Kidney (tissue), 14 donors: Measurements from ENCODE around the gene CYGB. TPM values are rescaled to one million over a fixed set of nuclear protein-coding genes. Genes with fewer than 3 reads are reported as not detected.

Experiments used
- DNase-seq, 5 donors: peaks; one replicate each; pipeline ENCODE4 v3.0.0-alpha.2; 2013 to 2020
- FAIRE-seq: peaks from 2 replicates; lab custom pipeline; 2012; peaks lifted over from hg19 to GRCh38; lab: Jason Lieb, UNC
- H3K27ac ChIP-seq, 2 donors: one replicate each; pipeline ENCODE4 v1.7.0; 2013; ENCODE audit warnings: low read depth in 2 of 2, low read length in 2 of 2, inconsistent platforms in 1 of 2
- H3K27me3 ChIP-seq: one replicate; pipeline ENCODE4 v1.7.1; 2013; ENCODE audit warnings: low read length, inconsistent platforms; ENCODE audit not compliant: control insufficient read depth, insufficient read depth
- H3K36me3 ChIP-seq, 3 donors: one replicate each; pipeline versions ENCODE4 v1.7.0 to v1.7.1; 2013; ENCODE audit warnings: low read length in 3 of 3, control low read depth in 1 of 3, inconsistent platforms in 1 of 3; ENCODE audit not compliant: insufficient read depth in 3 of 3, control insufficient read depth in 2 of 3
- H3K4me1 ChIP-seq, 3 donors: one replicate each; pipeline versions ENCODE4 v1.7.0 to v1.7.1; 2013; ENCODE audit warnings: low read length in 3 of 3, inconsistent platforms in 1 of 3, low read depth in 1 of 3; ENCODE audit not compliant: control insufficient read depth in 2 of 3, insufficient read depth in 2 of 3
- H3K4me3 ChIP-seq, 3 donors: one replicate each; pipeline versions ENCODE4 v1.7.0 to v1.8.1; 2013; ENCODE audit warnings: low read length in 3 of 3, control low read depth in 1 of 3, inconsistent platforms in 1 of 3
- H3K9ac ChIP-seq, 3 donors: one replicate each; pipeline versions ENCODE4 v1.7.0 to v1.7.1; 2013; ENCODE audit warnings: low read length in 3 of 3, control low read depth in 1 of 3, inconsistent platforms in 1 of 3
- H3K9me3 ChIP-seq, 3 donors: one replicate each; pipeline versions ENCODE4 v1.7.0 to v1.7.1; 2013; ENCODE audit warnings: low read length in 3 of 3, control low read depth in 1 of 3, inconsistent platforms in 1 of 3; ENCODE audit not compliant: control insufficient read depth in 2 of 3, insufficient read depth in 1 of 3
- intact Hi-C: fragments of 100-400 bp; cut with DNase I; formaldehyde crosslinking; loops from one replicate; pipeline ENCODE4 v1.11.1; 2022
- polyA plus RNA-seq: library from polyadenylated mRNA; stranded (reverse); fragments of 350-450 nt; fragmentation: Illumina TruSeq; extraction: RNeasy Lipid Tissue Mini Kit (QIAGEN cat#74804); gene quantifications from one replicate; pipeline ENCODE4 v1.2.3, GENCODE V29; 2014; ENCODE audit warnings: low read depth, low replicate concordance; ENCODE audit not compliant: insufficient read depth
- total RNA-seq: library from RNA; stranded (reverse); fragmentation: NEBNext Ultra II Directional; extraction: Animal tissue kit (Norgen Biotek cat#: 25700); gene quantifications from one replicate; pipeline ENCODE4 v1.2.1, GENCODE V29; 2021
- TF ChIP-seq, protein P1 (sequence below): IDR thresholded peaks from 3 replicates; pipeline ENCODE4 v1.5.1; 2012; ENCODE audit warnings: mild to moderate bottlenecking, moderate library complexity, borderline replicate concordance; ENCODE audit not compliant: insufficient read depth; ENCODE audit errors: extremely low read depth
- donor health status: control.
- donor health status: control.
- donor health status: control.
- donor health status: control.
- donor health status: control.
- donor health status: DM: yes; HTN: yes; CAD: no.
- donor health status: Normal renal cell carcinoma (clear cell type).

CYGB gene
- total and polyA plus RNA-seq, 2 donors from 2014 or later, result 6.7 to 12.6 TPM

GRCh38 chr17:76478730-76479514 lies 58.6 kb downstream of the CYGB start:
- H3K4me3 ChIP-seq, result no peak overlapping the region
- H3K36me3 ChIP-seq, result no peaks in the 10 kb centered on the region
- intact Hi-C loops, result no loop called here
- H3K4me1 ChIP-seq, result no peaks in the 10 kb centered on the region
- no peak overlapping the region for H3K27ac ChIP-seq
- FAIRE-seq (no peak), DNase-seq (no peak)
- no peaks in the 10 kb centered on the region for H3K9me3 ChIP-seq
- no peaks in the 10 kb centered on the region for H3K27me3 ChIP-seq
- TF ChIP-seq, protein P1, sequence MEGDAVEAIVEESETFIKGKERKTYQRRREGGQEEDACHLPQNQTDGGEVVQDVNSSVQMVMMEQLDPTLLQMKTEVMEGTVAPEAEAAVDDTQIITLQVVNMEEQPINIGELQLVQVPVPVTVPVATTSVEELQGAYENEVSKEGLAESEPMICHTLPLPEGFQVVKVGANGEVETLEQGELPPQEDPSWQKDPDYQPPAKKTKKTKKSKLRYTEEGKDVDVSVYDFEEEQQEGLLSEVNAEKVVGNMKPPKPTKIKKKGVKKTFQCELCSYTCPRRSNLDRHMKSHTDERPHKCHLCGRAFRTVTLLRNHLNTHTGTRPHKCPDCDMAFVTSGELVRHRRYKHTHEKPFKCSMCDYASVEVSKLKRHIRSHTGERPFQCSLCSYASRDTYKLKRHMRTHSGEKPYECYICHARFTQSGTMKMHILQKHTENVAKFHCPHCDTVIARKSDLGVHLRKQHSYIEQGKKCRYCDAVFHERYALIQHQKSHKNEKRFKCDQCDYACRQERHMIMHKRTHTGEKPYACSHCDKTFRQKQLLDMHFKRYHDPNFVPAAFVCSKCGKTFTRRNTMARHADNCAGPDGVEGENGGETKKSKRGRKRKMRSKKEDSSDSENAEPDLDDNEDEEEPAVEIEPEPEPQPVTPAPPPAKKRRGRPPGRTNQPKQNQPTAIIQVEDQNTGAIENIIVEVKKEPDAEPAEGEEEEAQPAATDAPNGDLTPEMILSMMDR, result no peak
- H3K9ac ChIP-seq, result no peak overlapping the region

GRCh38 chr17:76478097-76478496 lies 59.4 kb downstream of the CYGB start:
- DNase-seq, result no peak
- FAIRE-seq, result no peak
- Histone ChIP-seq H3K4me3 (no peak overlapping the region), H3K36me3 (no peaks in the 10 kb centered on the region), H3K9ac (no peak overlapping the region), H3K4me1 (no peaks in the 10 kb centered on the region), H3K27ac (no peak overlapping the region), H3K27me3 (no peaks in the 10 kb centered on the region), H3K9me3 (no peaks in the 10 kb centered on the region)
- intact Hi-C loops, result no loop called here
- TF ChIP-seq, protein P1, result no peak

- TF ChIP-seq, protein P1, result no peak
- Histone ChIP-seq H3K4me3 (no peak overlapping the region), H3K9ac (no peak overlapping the region), H3K27me3 (no peaks in the 10 kb centered on the region), H3K9me3 (no peaks in the 10 kb centered on the region), H3K4me1 (no peaks in the 10 kb centered on the region), H3K27ac (no peak overlapping the region), H3K36me3 (no peaks in the 10 kb centered on the region)
- no peak for DNase-seq
- intact Hi-C loops, result no loop called here
- no peak for FAIRE-seq
Observed at GRCh38 chr17:76477576-76477975, 59.9 kb downstream of the CYGB start.

Other genes with a start within 250 kb of the CYGB start
- gene QRICH2, start 229.4 kb downstream of the CYGB start, total RNA-seq, result 2.0 TPM
- gene QRICH2, start 229.4 kb downstream of the CYGB start, polyA plus RNA-seq, result 2.5 TPM
- gene PRPSAP1, start 183.8 kb downstream of the CYGB start, total RNA-seq, result 37.6 TPM
- gene PRPSAP1, start 183.8 kb downstream of the CYGB start, polyA plus RNA-seq, result 39.9 TPM
- 10.4 TPM for gene SPHK1, start 153.1 kb downstream of the CYGB start, total RNA-seq
- 1.5 TPM for gene SPHK1, start 153.1 kb downstream of the CYGB start, polyA plus RNA-seq
- 21.3 TPM for gene UBE2O, start 84.6 kb downstream of the CYGB start, total RNA-seq
- 5.5 TPM for gene UBE2O, start 84.6 kb downstream of the CYGB start, polyA plus RNA-seq
- gene AANAT, start 70.1 kb downstream of the CYGB start, total RNA-seq, result not detected
- gene AANAT, start 70.1 kb downstream of the CYGB start, polyA plus RNA-seq, result not detected
- 58.6 TPM for gene RHBDF2, start 36.3 kb downstream of the CYGB start, total RNA-seq
- 6.8 TPM for gene RHBDF2, start 36.3 kb downstream of the CYGB start, polyA plus RNA-seq
- 2.2 TPM for gene PRCD, start 2.3 kb upstream of the CYGB start, total RNA-seq
- gene PRCD, start 2.3 kb upstream of the CYGB start, polyA plus RNA-seq, result not detected
- 28.6 TPM for gene ST6GALNAC2, start 48.2 kb upstream of the CYGB start, total RNA-seq
- gene ST6GALNAC2, start 48.2 kb upstream of the CYGB start, polyA plus RNA-seq, result 6.5 TPM
- gene ST6GALNAC1, start 106.0 kb upstream of the CYGB start, total RNA-seq, result 0.31 TPM
- not detected for gene ST6GALNAC1, start 106.0 kb upstream of the CYGB start, polyA plus RNA-seq
- gene MXRA7, start 173.3 kb upstream of the CYGB start, total RNA-seq, result 130 TPM
- gene MXRA7, start 173.3 kb upstream of the CYGB start, polyA plus RNA-seq, result 72.4 TPM
- gene JMJD6, start 188.9 kb upstream of the CYGB start, total RNA-seq, result 23.6 TPM
- gene JMJD6, start 188.9 kb upstream of the CYGB start, polyA plus RNA-seq, result 34.3 TPM
- gene METTL23, start 189.1 kb upstream of the CYGB start, total RNA-seq, result 38.2 TPM
- 53.0 TPM for gene METTL23, start 189.1 kb upstream of the CYGB start, polyA plus RNA-seq
- 155 TPM for gene SRSF2, start 199.6 kb upstream of the CYGB start, total RNA-seq
- gene SRSF2, start 199.6 kb upstream of the CYGB start, polyA plus RNA-seq, result 129 TPM
- 22.6 TPM for gene MFSD11, start 200.4 kb upstream of the CYGB start, total RNA-seq
- 12.5 TPM for gene MFSD11, start 200.4 kb upstream of the CYGB start, polyA plus RNA-seq